Activated T-cell treated with anti-CD3 and anti-CD28 coated beads, Interleukin-2, amount 50 U/mL, for 1 hour (primary cell): ENCODE results near the gene LRP1B.

Experiments
- DNase-seq: peaks from one replicate; pipeline ENCODE4 v3.0.0-alpha.2; 2020

The LRP1B gene

DNA sequence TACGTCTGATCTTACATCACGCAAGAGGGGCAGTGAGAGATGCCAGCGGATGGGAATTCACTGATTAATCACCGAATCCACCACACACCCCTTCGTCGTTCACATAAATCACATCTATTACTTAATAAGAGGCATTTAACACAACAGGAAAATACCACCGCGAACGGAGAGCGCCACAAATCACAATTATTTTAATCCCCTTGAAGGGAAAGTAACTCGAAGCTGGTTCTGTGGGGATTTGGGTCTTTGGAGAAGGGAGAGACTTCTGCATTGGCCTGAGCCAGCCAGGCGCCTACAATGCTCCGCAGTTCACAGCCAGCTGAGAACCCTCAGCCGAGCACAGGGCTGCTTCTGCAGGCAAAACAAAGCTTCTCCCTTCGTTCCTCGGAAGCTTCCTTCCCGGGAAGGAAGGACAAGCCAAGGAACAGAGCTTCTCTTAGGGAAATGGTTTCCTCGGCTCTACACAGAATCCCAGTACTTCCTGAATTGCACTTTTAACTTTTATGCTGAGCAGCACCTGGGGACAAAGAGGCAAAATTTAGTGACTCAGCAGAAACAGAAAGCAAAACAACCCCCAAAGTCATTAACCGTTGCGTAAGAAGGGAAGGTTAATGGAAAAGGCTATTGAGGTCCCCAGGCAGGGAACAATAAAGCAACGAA is at the start of gene LRP1B:
Gene LRP1B (minus strand): TSS at position 7 of the 660 bp plus-strand sequence. CDS start 287 bp downstream, outside the sequence.
- no peak for DNase-seq

DNA sequence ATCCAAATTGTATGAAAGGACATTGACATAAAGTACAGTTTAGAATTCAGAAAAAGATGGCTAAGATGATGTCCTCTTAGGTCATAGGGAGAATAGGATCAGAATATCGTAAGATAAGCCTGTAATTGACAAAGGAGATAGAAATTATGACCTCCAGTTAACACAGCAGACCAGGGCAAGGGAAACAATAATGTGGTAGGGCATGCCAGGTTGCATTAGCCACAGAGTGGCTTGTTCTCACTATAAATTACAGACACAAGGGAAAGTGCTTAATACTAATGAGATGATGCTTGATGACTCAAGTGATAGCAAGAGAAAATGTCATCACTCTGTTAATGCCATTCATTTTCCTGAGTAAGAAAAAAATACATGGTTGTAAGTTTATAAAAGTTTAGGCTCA is 48.9 kb upstream of the LRP1B start:
- DNase-seq, result no peak

- DNase-seq, result no peak
Observed at GRCh38 chr2:142178604-142179003, 47.8 kb upstream of the LRP1B start.

DNA sequence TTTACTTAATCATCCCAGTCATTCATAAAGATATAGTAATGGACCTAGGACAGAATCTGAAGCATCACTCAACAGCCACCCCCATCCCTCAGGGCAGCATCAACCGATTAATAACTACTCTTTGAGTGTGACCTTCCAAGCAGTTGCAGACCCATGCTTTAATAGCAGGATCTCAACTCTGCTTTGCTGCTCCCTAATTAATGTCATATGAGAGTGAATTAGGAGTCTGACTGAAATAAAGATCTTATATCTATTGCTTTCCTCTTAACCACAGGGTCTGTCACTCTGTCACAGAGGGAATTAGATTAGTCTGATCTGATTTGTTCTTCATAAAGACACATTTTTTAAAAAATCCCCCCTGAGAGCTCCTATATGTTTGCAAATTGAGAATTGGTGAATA is 46.1 kb upstream of the LRP1B start:
- DNase-seq, result no peak

DNA sequence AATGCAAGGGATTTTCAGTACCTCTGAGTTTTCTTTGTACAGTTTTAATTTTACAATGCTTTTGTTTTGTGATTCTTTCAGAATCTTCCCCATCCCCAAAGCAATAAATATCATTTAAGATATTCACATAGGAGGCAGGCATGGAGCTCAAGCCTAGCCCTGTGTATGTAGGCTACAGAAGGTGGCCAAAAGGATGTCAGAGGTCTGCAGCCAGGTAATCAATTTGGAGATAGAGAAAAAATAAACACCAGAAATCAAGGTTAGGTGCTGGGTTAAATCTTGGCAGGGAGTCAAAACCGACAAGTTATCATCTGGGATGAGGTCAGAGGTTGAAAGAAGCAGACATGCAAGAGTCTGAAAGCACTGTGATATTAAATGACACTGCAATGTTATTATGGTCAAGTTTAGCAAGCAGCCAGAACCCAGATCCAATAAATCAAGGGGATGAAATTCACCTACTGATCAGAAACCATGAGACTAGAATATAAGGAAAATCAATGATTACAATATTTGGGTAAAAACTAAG is 45.1 kb upstream of the LRP1B start:
- DNase-seq, result no peak

DNA sequence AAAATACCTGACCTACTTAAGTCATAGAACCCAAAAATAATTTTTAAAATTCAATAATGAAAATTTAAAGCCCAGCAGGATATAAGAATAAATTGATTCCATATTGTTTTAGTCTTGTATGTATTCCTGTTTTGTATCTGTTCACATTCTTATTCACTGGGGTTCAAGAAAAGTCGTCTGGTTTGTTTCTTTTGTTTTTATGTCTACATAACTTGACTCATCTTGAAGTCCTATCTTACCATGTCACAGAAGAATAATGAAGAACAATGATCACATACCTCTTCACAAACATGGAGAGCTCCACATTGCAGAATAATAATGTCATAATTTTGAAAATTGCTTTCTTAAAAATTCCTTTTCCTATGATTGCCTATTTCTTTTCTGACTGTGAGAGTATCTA is 43.4 kb upstream of the LRP1B start:
- DNase-seq, result no peak

GRCh38 chr2:142170847-142171246 is 40.0 kb upstream of the LRP1B start:
- no peak for DNase-seq

GRCh38 chr2:142165790-142166189 is 35.0 kb upstream of the LRP1B start:
- DNase-seq, result no peak

DNA sequence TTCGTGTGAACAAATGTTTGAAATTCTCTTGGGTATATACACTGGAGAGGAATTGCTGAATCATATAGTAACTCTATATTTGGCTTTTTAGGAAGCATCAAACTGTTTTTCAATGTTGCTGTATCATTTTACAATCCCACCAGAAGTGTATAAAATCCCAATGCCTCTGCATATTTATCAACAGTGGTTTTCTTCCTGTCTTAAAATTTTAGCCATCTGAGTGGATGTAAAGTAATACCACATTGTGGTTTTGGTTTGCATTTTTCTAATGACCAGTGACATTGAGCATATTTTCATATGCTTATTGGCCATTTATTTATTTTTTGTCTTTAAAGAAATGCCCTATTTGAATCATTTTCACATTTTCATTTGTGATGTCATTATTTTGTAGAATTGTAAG is 22.8 kb upstream of the LRP1B start:
- no peak for DNase-seq

GRCh38 chr2:142150453-142150852 is 19.6 kb upstream of the LRP1B start:
- no peak for DNase-seq

DNA sequence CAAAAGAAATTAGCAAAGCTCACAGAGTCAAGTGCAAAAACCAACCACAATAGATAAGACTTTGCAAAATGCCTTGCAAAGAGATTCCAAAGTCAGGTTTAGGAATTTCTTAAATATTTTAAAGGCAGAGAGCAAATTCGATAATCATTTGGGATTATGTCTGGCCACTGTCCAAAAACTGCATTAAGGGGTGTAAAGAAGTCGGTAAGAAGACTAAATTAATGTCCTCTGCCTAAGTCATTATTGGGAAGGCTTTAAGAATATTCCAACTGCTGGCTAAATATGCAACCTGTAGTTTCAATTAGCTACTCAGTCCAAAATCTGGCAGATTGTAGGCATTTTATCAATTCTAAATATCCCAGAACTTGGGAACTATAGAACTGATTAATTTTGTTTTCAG is 13.7 kb upstream of the LRP1B start:
- no peak for DNase-seq

DNA sequence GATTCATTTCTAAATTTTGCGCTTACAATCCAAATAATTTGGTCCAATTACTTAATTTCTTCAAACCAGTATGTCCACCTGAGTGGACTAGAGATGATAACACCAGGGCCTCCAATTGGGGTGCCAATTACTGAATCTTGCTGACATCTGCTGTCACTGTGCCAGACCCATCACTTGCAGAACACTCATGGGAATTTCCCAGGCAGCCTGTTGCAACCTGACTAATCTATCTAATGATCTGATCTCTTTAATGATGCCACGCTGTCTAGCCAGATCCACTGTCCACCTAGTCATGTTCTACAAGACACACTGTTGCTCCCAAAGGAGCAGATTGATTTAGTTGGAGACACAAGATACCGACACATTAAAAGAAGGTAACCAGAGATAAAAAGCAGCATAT is 11.8 kb upstream of the LRP1B start:
- no peak for DNase-seq

GRCh38 chr2:142140434-142140845 is 9.6 kb upstream of the LRP1B start:
- no peak for DNase-seq

DNA sequence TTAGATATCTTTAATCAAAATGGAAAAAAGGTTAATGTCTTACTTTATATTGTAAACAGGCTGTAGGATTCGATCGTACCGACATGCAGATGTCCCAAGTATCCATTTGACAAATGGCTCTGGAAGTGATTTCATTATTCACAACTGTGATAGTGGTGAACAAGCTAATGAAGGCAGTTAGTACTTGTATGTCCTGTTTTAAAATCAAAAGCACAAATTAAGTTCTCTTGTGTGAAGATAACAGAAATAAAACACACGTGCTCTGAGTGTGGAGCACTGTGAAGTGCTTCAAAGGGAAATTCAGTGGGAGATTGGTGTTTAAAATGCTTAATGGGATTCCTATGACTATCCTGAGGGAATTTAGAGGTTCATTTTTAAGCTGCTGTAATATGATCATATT is 8.6 kb upstream of the LRP1B start:
- DNase-seq, result no peak

GRCh38 chr2:142136571-142136970 is 5.8 kb upstream of the LRP1B start:
- no peak for DNase-seq

- no peak for DNase-seq
Observed at GRCh38 chr2:142134911-142135310, 4.1 kb upstream of the LRP1B start.

GRCh38 chr2:142130111-142131009 is 456 bp downstream of the LRP1B start:
- no peak for DNase-seq

- DNase-seq, result no peak
Observed at GRCh38 chr2:142128105-142128504, 2.7 kb downstream of the LRP1B start.

DNA sequence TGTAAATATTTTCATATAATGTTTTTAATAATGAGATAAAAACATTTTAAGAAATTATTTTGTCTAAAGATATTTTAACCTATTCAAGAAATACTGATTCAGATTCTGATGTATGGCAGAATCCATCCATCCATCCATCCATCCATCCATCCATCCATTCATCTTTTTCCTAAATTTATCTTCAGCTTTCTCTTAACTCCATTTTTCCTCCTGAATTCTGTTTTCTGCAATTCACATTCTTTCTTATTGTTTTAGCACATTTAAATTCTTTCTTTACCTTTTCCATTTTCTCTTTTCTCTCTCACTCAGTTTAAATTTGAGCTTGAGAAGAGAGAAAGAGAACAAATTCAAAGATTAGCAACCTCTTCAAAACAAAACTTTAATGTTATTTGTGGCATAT is 3.6 kb downstream of the LRP1B start:
- no peak for DNase-seq

GRCh38 chr2:142124706-142125105 is 6.1 kb downstream of the LRP1B start:
- DNase-seq, result no peak

DNA sequence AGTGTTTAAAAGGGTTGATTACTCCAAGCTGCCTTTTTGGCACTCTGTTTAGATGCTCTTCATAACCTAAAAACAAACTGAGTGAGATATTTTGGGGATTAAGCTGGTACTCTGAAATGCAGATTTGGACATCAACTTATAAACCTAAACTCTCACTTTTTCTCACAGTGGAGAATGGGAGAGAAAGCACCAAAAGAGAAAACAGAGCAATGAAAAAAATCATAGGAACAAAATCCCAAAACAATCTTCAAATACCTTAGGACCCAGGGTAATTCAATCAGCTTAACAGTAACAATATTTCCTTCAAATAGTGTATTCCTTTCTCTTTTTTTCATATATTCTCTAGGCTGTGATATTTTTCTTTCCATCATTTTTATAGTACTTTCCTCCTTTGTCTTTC is 11.5 kb downstream of the LRP1B start:
- no peak for DNase-seq

DNA sequence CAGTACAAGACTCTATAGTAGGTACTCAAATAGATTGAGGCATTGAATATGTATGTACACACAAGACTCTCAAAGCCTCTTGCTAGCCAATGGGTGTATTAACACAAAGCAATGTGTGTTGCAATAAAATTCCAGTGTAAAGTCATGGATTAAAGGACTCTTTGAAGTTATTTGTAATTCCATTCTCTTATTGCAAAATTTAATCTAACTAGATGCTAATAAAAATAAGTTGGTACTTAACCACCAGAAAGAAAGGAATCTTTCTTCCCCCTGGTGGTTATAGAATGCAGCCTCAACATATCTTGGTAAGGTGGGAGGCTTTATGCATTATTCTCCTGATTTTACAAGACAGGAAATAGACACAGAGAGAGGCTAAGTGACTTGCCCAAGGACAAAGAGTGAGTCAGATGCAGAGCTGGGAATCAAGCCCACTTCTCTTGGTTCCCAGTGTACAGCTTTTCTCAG is 18.0 kb downstream of the LRP1B start:
- no peak for DNase-seq

DNA sequence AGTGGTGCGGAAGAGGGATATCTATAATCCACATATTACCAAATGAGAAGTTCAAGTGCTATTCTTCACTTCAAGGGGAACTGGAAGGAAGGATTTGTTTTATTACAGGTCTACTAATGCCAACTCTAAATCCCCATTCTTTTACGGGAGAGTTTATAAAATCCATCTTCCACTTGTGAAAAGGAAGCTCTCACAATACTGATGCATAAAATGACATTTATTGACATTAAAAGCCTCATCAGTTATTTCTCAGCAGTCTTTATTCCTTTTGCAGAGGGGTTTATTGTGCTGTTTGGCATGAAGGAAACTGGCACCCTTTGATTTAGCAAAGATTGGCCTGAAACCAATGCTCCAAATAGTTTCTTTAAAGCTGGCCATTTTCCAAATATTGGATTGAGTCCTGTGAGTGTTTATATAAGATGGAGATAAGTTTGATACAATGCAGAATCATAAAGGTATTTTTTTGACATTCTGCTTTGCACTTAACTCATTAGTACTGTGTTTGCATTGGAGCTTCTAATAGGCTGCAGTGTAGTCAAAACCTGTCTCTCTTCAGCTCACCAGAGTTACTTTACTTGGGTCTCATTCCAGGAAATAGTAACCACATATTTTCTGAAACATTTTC is 26.6 kb downstream of the LRP1B start:
- no peak for DNase-seq

GRCh38 chr2:142100970-142101369 is 29.8 kb downstream of the LRP1B start:
- DNase-seq, result no peak
